GM21528 (cell line): ENCODE measurements around the gene SBDS.

Experiments used
- ATAC-seq: cut with Tn5 transposase; IDR thresholded peaks from one replicate; pipeline ENCODE4 v1.9.1; 2021; ENCODE audit warnings: mild to moderate bottlenecking, moderate library complexity; ENCODE audit not compliant: unreplicated experiment, low FRiP score

The SBDS gene

DNA sequence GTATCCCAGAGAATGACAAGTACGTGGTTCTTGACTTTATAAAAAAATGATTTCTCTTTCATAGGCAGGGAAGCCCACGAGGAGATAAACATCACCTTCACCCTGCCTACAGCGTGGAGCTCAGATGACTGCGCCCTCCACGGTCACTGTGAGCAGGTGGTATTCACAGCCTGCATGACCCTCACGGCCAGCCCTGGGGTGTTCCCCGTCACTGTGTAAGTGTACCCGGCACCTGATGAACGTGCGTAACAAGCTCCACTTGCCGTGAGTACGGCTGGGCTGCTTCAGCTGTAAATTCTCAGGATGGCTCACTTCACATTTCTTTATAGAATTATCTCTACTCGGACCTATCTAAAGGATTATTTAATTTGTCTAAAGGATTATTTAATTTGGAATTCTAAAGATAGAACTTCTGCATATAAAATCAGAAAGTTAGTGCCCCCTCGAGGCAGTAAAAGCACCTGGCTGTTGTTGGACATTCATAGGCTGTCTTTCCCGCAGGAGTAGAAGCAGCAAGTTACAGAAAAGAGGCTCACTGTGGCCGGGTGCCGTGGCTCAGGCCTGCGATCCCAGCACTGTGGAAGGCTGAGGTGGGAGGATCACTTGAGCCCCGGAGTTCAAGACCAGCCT, 46.8 kb downstream of the SBDS start:
- no peak for ATAC-seq

GRCh38 chr7:66946545-66946944, 48.8 kb downstream of the SBDS start:
- ATAC-seq = no peak

DNA sequence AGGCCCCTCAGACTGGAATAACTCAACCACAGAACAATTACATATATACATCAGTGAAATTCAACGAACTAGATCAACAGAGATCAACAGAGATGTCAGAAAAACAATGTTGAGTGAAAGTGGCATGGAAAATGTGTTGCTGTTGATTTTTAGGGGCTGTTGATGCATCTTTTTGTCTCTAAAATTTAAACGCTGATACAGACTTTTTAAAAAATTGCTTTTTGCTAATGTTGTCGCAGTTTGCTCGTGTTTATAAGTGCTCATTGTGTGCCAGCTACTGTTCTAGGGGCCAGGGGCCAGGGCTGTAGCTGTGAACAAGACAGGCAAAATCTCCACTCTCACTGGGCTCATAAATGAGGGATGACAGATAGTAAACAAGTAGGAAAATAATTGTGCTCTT, 56.1 kb downstream of the SBDS start:
- no peak for ATAC-seq

DNA sequence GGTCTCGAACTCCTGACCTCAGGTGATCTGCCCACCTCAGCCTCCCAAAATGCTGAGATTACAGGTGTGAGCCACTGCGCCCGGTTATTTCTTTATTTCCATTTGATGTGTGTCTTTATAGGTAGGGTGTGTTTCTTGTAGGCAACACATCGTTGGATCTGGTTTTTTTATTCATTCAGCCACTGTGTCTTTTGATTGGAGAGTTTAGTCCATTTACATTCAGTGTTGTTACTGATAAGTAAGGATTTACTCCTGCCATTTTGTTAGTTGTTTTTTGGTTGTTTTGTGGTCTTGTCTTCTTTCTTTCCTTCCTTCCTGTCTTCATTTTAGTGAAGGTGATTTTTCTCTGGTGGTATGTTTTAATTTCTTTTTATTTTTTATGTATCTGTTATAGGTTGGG, 57.4 kb downstream of the SBDS start:
- ATAC-seq = no peak
